Trophoblast cell (in vitro differentiated cells and primary cell): ENCODE results near the gene TEX14.

Source experiments
- DNase-seq, 2 donors: peaks; one replicate each; pipeline ENCODE4 v3.0.0-alpha.2; 2016
- H2AFZ ChIP-seq: 2 replicates; pipeline ENCODE4 v1.6.1; 2013; ENCODE audit warnings: low read length, moderate library complexity, mild to moderate bottlenecking; ENCODE audit not compliant: insufficient read depth, poor library complexity
- H2AK5ac ChIP-seq: 2 replicates; pipeline ENCODE4 v1.6.1; 2013; ENCODE audit warnings: mild to moderate bottlenecking, low read length
- H2BK120ac ChIP-seq: 2 replicates; pipeline ENCODE4 v1.6.1; 2013; ENCODE audit warnings: low read length, mild to moderate bottlenecking, moderate library complexity; ENCODE audit not compliant: insufficient read depth, poor library complexity
- H2BK12ac ChIP-seq: 2 replicates; pipeline ENCODE4 v1.6.1; 2013; ENCODE audit warnings: mild to moderate bottlenecking, low read length, moderate library complexity
- H2BK5ac ChIP-seq: 2 replicates; pipeline ENCODE4 v1.6.1; 2013; ENCODE audit warnings: low read length, low read depth, moderate library complexity, mild to moderate bottlenecking; ENCODE audit not compliant: poor library complexity
- H3K14ac ChIP-seq: 2 replicates; pipeline ENCODE4 v1.6.1; 2013; ENCODE audit warnings: mild to moderate bottlenecking, low read length
- H3K18ac ChIP-seq: 2 replicates; pipeline ENCODE4 v1.6.1; 2013; ENCODE audit warnings: mild to moderate bottlenecking, low read length
- H3K23ac ChIP-seq: 2 replicates; pipeline ENCODE4 v1.6.1; 2013; ENCODE audit warnings: low read length
- H3K27ac ChIP-seq: 2 replicates; pipeline ENCODE4 v1.5.1; 2013; ENCODE audit warnings: low read depth, mild to moderate bottlenecking, inconsistent platforms, low read length, moderate library complexity
- H3K27me3 ChIP-seq: 2 replicates; pipeline ENCODE4 v1.6.1; 2013; ENCODE audit warnings: inconsistent platforms, mild to moderate bottlenecking, low read length, moderate library complexity; ENCODE audit not compliant: insufficient read depth
- H3K36me3 ChIP-seq, 2 experiments: 1 replicate in 1 of 2; 2 replicates in 1 of 2; pipeline ENCODE4 v1.6.1; 2013; ENCODE audit warnings: low read length in 2 of 2, mild to moderate bottlenecking in 2 of 2, moderate library complexity in 1 of 2; ENCODE audit not compliant: insufficient read depth in 2 of 2, control insufficient read depth in 1 of 2
- H3K4ac ChIP-seq: 2 replicates; pipeline ENCODE4 v1.6.1; 2013; ENCODE audit warnings: low read depth, mild to moderate bottlenecking, low read length, moderate library complexity
- H3K4me1 ChIP-seq, 2 experiments: 1 replicate in 1 of 2; 2 replicates in 1 of 2; pipeline ENCODE4 v1.6.1; 2013; ENCODE audit warnings: low read length in 2 of 2, mild to moderate bottlenecking in 2 of 2, moderate library complexity in 1 of 2; ENCODE audit not compliant: insufficient read depth in 2 of 2, control insufficient read depth in 1 of 2
- H3K4me2 ChIP-seq: 2 replicates; pipeline ENCODE4 v1.6.1; 2013; ENCODE audit warnings: inconsistent platforms, mild to moderate bottlenecking, low read length, moderate library complexity
- H3K4me3 ChIP-seq: 2 replicates; pipeline ENCODE4 v1.5.1; 2013; ENCODE audit warnings: mild to moderate bottlenecking, low read depth, low read length, inconsistent platforms
- H3K79me1 ChIP-seq: one replicate; pipeline ENCODE4 v1.6.1; 2013; ENCODE audit warnings: low read length
- H3K79me2 ChIP-seq: 2 replicates; pipeline ENCODE4 v1.6.1; 2013; ENCODE audit warnings: low read length, mild to moderate bottlenecking; ENCODE audit not compliant: control insufficient read depth, insufficient read depth, poor library complexity
- H3K9ac ChIP-seq: 2 replicates; pipeline ENCODE4 v1.6.1; 2013; ENCODE audit warnings: mild to moderate bottlenecking, low read length
- H3K9me3 ChIP-seq: 2 replicates; pipeline ENCODE4 v1.6.1; 2013; ENCODE audit warnings: low read depth, mild to moderate bottlenecking, control low read depth, inconsistent platforms, low read length; ENCODE audit not compliant: insufficient read depth
- H4K12ac ChIP-seq: 2 replicates; pipeline ENCODE4 v1.6.1; 2013; ENCODE audit warnings: low read depth, mild to moderate bottlenecking, low read length, moderate library complexity
- H4K8ac ChIP-seq: 2 replicates; pipeline ENCODE4 v1.6.1; 2013; ENCODE audit warnings: low read depth, mild to moderate bottlenecking, low read length, moderate library complexity
- H4K91ac ChIP-seq: one replicate; pipeline ENCODE4 v1.6.1; 2013; ENCODE audit warnings: low read depth, mild to moderate bottlenecking, low read length, moderate library complexity
- WGBS: extraction: QIAGEN DNeasy Blood & Tissue Kit; methylation state at CpG from one replicate; pipeline ENCODE4 v1.1.7; 2013; ENCODE audit warnings: missing lambda C conversion rate; ENCODE audit not compliant: insufficient read length, insufficient coverage; ENCODE audit errors: extremely low coverage; 5-methylcytosine and 5-hydroxymethylcytosine counted together

The TEX14 gene

DNA sequence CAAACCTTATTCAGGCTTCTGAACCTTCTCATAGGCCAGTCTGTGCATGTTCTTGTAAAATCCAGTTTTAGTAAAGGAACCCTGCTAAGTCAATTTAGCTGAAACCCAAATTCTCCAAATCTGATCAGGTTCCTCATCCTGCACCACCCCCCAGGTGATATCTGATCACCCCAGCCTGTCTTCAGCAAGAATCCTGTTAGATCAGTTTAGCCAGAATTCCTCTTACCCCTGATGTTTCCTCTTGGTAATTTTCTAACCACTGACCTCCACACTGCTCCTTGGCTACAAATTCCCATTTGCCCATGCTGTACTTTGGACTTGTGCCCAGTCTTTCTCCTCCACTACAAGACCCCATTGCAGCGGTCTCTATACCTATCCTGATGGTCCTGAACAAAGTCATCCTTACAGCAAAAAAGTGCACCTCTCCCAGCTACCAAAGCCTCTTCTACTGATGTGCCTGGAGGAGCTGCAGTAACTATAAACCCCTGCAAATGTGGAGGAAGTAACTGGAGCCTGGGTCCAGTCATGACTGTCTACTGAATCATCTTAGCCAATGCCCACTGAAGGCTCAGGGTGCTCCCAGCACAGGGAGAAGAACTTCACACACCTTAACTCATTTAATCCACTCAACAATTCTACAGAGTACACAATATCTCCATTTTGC is 23.8 kb downstream of the TEX14 start:
- no peak overlapping the region for H2BK120ac ChIP-seq
- no peak overlapping the region for H2AK5ac ChIP-seq
- H3K79me2 ChIP-seq = no peaks in the 10 kb centered on the region
- H2BK12ac ChIP-seq = no peak overlapping the region
- no peak overlapping the region for H3K4ac ChIP-seq
- no peak overlapping the region for H3K9ac ChIP-seq
- H2AFZ ChIP-seq = no peak overlapping the region
- peaks cover 11% of the 10 kb centered on the region in 2 experiments for H3K4me1 ChIP-seq
- H4K8ac ChIP-seq = no peak overlapping the region
- no peak overlapping the region for H3K18ac ChIP-seq
- H3K4me2 ChIP-seq = peak overlapping the region; percentile 39
- DNase-seq = peak in 1 of 2 donors; percentile 66
- no peak overlapping the region for H3K14ac ChIP-seq
- H3K79me1 ChIP-seq = peaks cover 2% of the 10 kb centered on the region
- no peaks in the 10 kb centered on the region for H3K36me3 ChIP-seq
- no peak overlapping the region for H4K91ac ChIP-seq
- no peaks in the 10 kb centered on the region for H3K9me3 ChIP-seq
- H3K27me3 ChIP-seq = no peaks in the 10 kb centered on the region
- H2BK5ac ChIP-seq = no peak overlapping the region
- no peak overlapping the region for H4K12ac ChIP-seq
- no CpG with 5 or more reads among the region's 1 CpG for WGBS
- no peak overlapping the region for H3K27ac ChIP-seq
- H3K23ac ChIP-seq = no peak overlapping the region
- H3K4me3 ChIP-seq = no peak overlapping the region

GRCh38 chr17:58666858-58667267 is 25.0 kb downstream of the TEX14 start:
- WGBS = no CpG with 5 or more reads among the region's 19 CpGs

GRCh38 chr17:58665946-58666857 is 25.6 kb downstream of the TEX14 start:
- Histone ChIP-seq H2AFZ (no peak overlapping the region), H3K79me1 (peaks cover 2% of the 10 kb centered on the region), H4K12ac (no peak overlapping the region), H3K4me1 (peaks cover 11% of the 10 kb centered on the region in 2 experiments), H2BK5ac (no peak overlapping the region), H3K27ac (no peak overlapping the region), H2BK12ac (no peak overlapping the region), H3K4me2 (no peak overlapping the region), H4K8ac (no peak overlapping the region), H3K36me3 (no peaks in the 10 kb centered on the region), H3K27me3 (no peaks in the 10 kb centered on the region), H3K4me3 (no peak overlapping the region), H3K9ac (no peak overlapping the region), H3K14ac (no peak overlapping the region), H4K91ac (peak overlapping the region; percentile 7), H3K4ac (no peak overlapping the region), H3K9me3 (no peaks in the 10 kb centered on the region), H2BK120ac (no peak overlapping the region), H3K79me2 (no peaks in the 10 kb centered on the region), H3K18ac (no peak overlapping the region), H2AK5ac (no peak overlapping the region), H3K23ac (no peak overlapping the region)
- WGBS = no CpG with 5 or more reads among the region's 25 CpGs
- DNase-seq = peak in 1 of 2 donors; percentile 71

More at GRCh38 chr17:58666858-58667267, 25.0 kb downstream of the TEX14 start:
- Histone ChIP-seq H3K27ac (peak overlapping the region; percentile 16), H3K9me3 (no peaks in the 10 kb centered on the region), H3K4ac (no peak overlapping the region), H2BK12ac (no peak overlapping the region), H3K79me1 (peaks cover 2% of the 10 kb centered on the region), H3K79me2 (no peaks in the 10 kb centered on the region), H2AFZ (no peak overlapping the region), H3K4me1 (peaks cover 11% of the 10 kb centered on the region in 2 experiments), H3K4me2 (no peak overlapping the region), H3K27me3 (no peaks in the 10 kb centered on the region), H3K23ac (no peak overlapping the region), H3K9ac (no peak overlapping the region), H3K18ac (no peak overlapping the region), H3K36me3 (no peaks in the 10 kb centered on the region), H4K12ac (no peak overlapping the region), H2BK5ac (no peak overlapping the region), H2AK5ac (no peak overlapping the region), H2BK120ac (no peak overlapping the region), H4K8ac (peak overlapping the region; percentile 42), H4K91ac (no peak overlapping the region), H3K4me3 (no peak overlapping the region), H3K14ac (no peak overlapping the region)
- DNase-seq = peak; percentile 100

- Histone ChIP-seq H3K23ac (no peak overlapping the region), H3K14ac (no peak overlapping the region), H2BK5ac (no peak overlapping the region), H3K18ac (no peak overlapping the region), H4K12ac (no peak overlapping the region), H3K9me3 (peaks cover 2% of the 10 kb centered on the region), H3K27ac (no peak overlapping the region), H3K79me1 (peaks cover under 1% of the 10 kb centered on the region), H3K4me2 (no peak overlapping the region), H3K79me2 (peaks cover under 1% of the 10 kb centered on the region), H4K8ac (no peak overlapping the region), H2BK12ac (no peak overlapping the region), H3K36me3 (no peaks in the 10 kb centered on the region), H3K27me3 (no peaks in the 10 kb centered on the region), H3K4me3 (no peak overlapping the region), H2AFZ (no peak overlapping the region), H3K4me1 (peaks cover 11% of the 10 kb centered on the region in 2 experiments), H3K4ac (no peak overlapping the region), H3K9ac (no peak overlapping the region), H4K91ac (no peak overlapping the region), H2BK120ac (no peak overlapping the region), H2AK5ac (no peak overlapping the region)
- no CpG with 5 or more reads among the region's 2 CpGs for WGBS
- no peak for DNase-seq
Measured at GRCh38 chr17:58664302-58664701, 27.5 kb downstream of the TEX14 start.
